GM23338 (cell line): ENCODE measurements around the gene CBFA2T3. TPM values are rescaled to one million over a fixed set of nuclear protein-coding genes. Genes with fewer than 3 reads are reported as not detected.

Experiments
- ATAC-seq: fragments of 200-7000 bp; cut with Tn5 transposase; 3 replicates; pipeline ENCODE4 v1.9.1; 2020
- DNase-seq: peaks from one replicate; pipeline ENCODE4 v3.0.0-alpha.2; 2015; ENCODE audit warnings: low spot score
- H2AFZ ChIP-seq: fragments of 200-600 bp; sonication (generic); 2 replicates; pipeline ENCODE4 v1.8.0; 2016; ENCODE audit warnings: antibody characterized with exemption, mild to moderate bottlenecking, moderate library complexity
- H3F3A ChIP-seq: fragments of 200-600 bp; sonication (generic); replicated peaks from 2 replicates; pipeline ENCODE4 v1.8.0; 2017; ENCODE audit warnings: antibody characterized with exemption, mixed run types, low read depth
- H3K27ac ChIP-seq: fragments of 200-600 bp; sonication (generic); 2 replicates; pipeline ENCODE4 v1.6.1; 2016; ENCODE audit warnings: low read depth
- H3K27me3 ChIP-seq: fragments of 200-600 bp; sonication (generic); 2 replicates; pipeline ENCODE4 v1.8.0; 2016; ENCODE audit warnings: mild to moderate bottlenecking, mixed run types, moderate library complexity; ENCODE audit not compliant: insufficient read depth
- H3K36me3 ChIP-seq: fragments of 200-600 bp; sonication (generic); 2 replicates; pipeline ENCODE4 v1.8.0; 2016; ENCODE audit warnings: mild to moderate bottlenecking; ENCODE audit not compliant: insufficient read depth
- H3K4me1 ChIP-seq: fragments of 200-600 bp; sonication (generic); 2 replicates; pipeline ENCODE4 v1.8.0; 2016; ENCODE audit warnings: mild to moderate bottlenecking, moderate library complexity; ENCODE audit not compliant: insufficient read depth
- H3K4me2 ChIP-seq: fragments of 200-600 bp; sonication (generic); 2 replicates; pipeline ENCODE4 v1.7.1; 2017; ENCODE audit warnings: mixed run types
- H3K4me3 ChIP-seq: fragments of 200-600 bp; sonication (generic); 2 replicates; pipeline ENCODE4 v1.6.1; 2016; ENCODE audit warnings: mixed run types
- H3K79me2 ChIP-seq: fragments of 200-600 bp; sonication (generic); replicated peaks from 2 replicates; pipeline ENCODE4 v1.8.0; 2017; ENCODE audit warnings: mild to moderate bottlenecking; ENCODE audit not compliant: insufficient read depth
- H3K9me2 ChIP-seq: fragments of 200-600 bp; sonication (generic); 2 replicates; pipeline ENCODE4 v1.8.0; 2017; ENCODE audit not compliant: insufficient read depth
- H4K20me1 ChIP-seq: fragments of 200-600 bp; sonication (generic); replicated peaks from 2 replicates; pipeline ENCODE4 v1.8.0; 2017; ENCODE audit warnings: mild to moderate bottlenecking; ENCODE audit not compliant: insufficient read depth
- H3K27ac Mint-ChIP-seq: 2 replicates; pipeline ENCODE4 v1.8.0; 2020; ENCODE audit warnings: inconsistent platforms, mild to moderate bottlenecking, moderate library complexity, mixed read lengths
- H3K27me3 Mint-ChIP-seq: 3 replicates; pipeline ENCODE4 v1.8.0; 2022; ENCODE audit warnings: low read depth, mild to moderate bottlenecking, moderate library complexity, mixed read lengths, inconsistent platforms; ENCODE audit not compliant: insufficient read depth, poor library complexity
- H3K36me3 Mint-ChIP-seq: 3 replicates; pipeline ENCODE4 v1.8.0; 2021; ENCODE audit warnings: low read depth, mild to moderate bottlenecking, inconsistent platforms, moderate library complexity, mixed read lengths
- H3K4me1 Mint-ChIP-seq: 3 replicates; pipeline ENCODE4 v1.8.0; 2020; ENCODE audit warnings: mild to moderate bottlenecking, inconsistent platforms, mixed read lengths
- H3K4me3 Mint-ChIP-seq: 3 replicates; pipeline ENCODE4 v1.8.0; 2021; ENCODE audit warnings: moderate library complexity, mild to moderate bottlenecking, inconsistent platforms, mixed read lengths
- H3K9me3 Mint-ChIP-seq: 3 replicates; pipeline ENCODE4 v1.8.0; 2020; ENCODE audit warnings: moderate library complexity, mild to moderate bottlenecking, inconsistent platforms, mixed read lengths
- CREB1 ChIP-seq: fragments of 250-450 bp; sonication (Bioruptor Pico); IDR thresholded peaks from 2 replicates; pipeline ENCODE4 v1.5.0; 2020; ENCODE audit warnings: low read depth, mild to moderate bottlenecking, moderate library complexity
- ETS1 ChIP-seq: IDR thresholded peaks from 2 replicates; pipeline ENCODE4 v1.6.1; 2016; ENCODE audit warnings: antibody characterized with exemption
- EZH2 ChIP-seq: fragments of 200-600 bp; sonication (generic); IDR thresholded peaks from one replicate; pipeline ENCODE4 v1.8.0; 2017; ENCODE audit warnings: antibody characterized with exemption, mild to moderate bottlenecking, low read depth; ENCODE audit not compliant: unreplicated experiment
- NANOG ChIP-seq: IDR thresholded peaks from 2 replicates; pipeline ENCODE4 v1.6.1; 2016; ENCODE audit warnings: antibody characterized with exemption, borderline replicate concordance
- STAT1 ChIP-seq: IDR thresholded peaks from one replicate; pipeline ENCODE4 v1.6.1; 2016; ENCODE audit warnings: antibody characterized with exemption; ENCODE audit not compliant: unreplicated experiment
- ZNF462 ChIP-seq: fragments of 250-450 bp; sonication (Bioruptor Pico); IDR thresholded peaks from 2 replicates; pipeline ENCODE4 v1.5.0; 2020; ENCODE audit warnings: mild to moderate bottlenecking, moderate library complexity
- polyA plus RNA-seq: library from polyadenylated mRNA; unstranded; fragments of >200 nt; fragmentation: Nextera tagmentation; extraction: Ambion mirVana; gene quantifications from 2 replicates; pipeline ENCODE4 v1.2.1, GENCODE V29; 2016
- total RNA-seq: library from RNA; depleted of rRNA; stranded (reverse); fragments of >200 nt; shearing (Covaris generic); gene quantifications from 2 replicates; pipeline ENCODE4 v1.2.3, GENCODE V29; 2014

The CBFA2T3 gene
- total and polyA plus RNA-seq, 2 experiments from 2014 or later: 0.87 to 1.5 TPM

- TF ChIP-seq ZNF462 (no peak), EZH2 (no peak), NANOG (no peak), STAT1 (no peak), ETS1 (no peak)
These were observed 107.4 kb downstream of the CBFA2T3 start (continued) for GRCh38 chr16:88869673-88869980.

GRCh38 chr16:88868974-88869672, 107.9 kb downstream of the CBFA2T3 start:
- no peaks in the 10 kb centered on the region for H3K9me2 ChIP-seq
- H3K27me3 Mint-ChIP-seq: peaks cover 5% of the 10 kb centered on the region
- no peak overlapping the region for H3K27ac Mint-ChIP-seq
- no peaks in the 10 kb centered on the region for H4K20me1 ChIP-seq
- no peaks in the 10 kb centered on the region for H3K79me2 ChIP-seq
- no peaks in the 10 kb centered on the region for H3K4me1 Mint-ChIP-seq
- H3F3A ChIP-seq: no peaks in the 10 kb centered on the region
- no peak overlapping the region for H3K4me3 Mint-ChIP-seq
- H3K27ac ChIP-seq: no peak overlapping the region
- no peaks in the 10 kb centered on the region for H3K27me3 ChIP-seq
- no peak overlapping the region for H3K4me3 ChIP-seq
- no peak for DNase-seq
- H3K36me3 Mint-ChIP-seq: no peaks in the 10 kb centered on the region
- H3K9me3 Mint-ChIP-seq: no peaks in the 10 kb centered on the region
- H3K36me3 ChIP-seq: no peaks in the 10 kb centered on the region
- no peak overlapping the region for H2AFZ ChIP-seq
- no peak overlapping the region for H3K4me2 ChIP-seq
- H3K4me1 ChIP-seq: no peaks in the 10 kb centered on the region
- ATAC-seq: no peak
- TF ChIP-seq EZH2 (no peak), ZNF462 (no peak), ETS1 (no peak), CREB1 (CRISPR knock-in tag) (no peak), NANOG (no peak)
